ENCODE data around the gene OSBPL6. TPM values are rescaled to one million over a fixed set of nuclear protein-coding genes. Genes with fewer than 3 reads are reported as not detected.

OSBPL6 gene
- total RNA-seq, 1 experiment from 2014 or later: 18.3 TPM

GRCh38 chr2:178269438-178270224, 75.3 kb downstream of the OSBPL6 start:
- no peak for DNase-seq (ENCODE audit: low read depth)

GRCh38 chr2:178270338-178270737, 76.0 kb downstream of the OSBPL6 start:
- DNase-seq (ENCODE audit: low read depth): no peak

- DNase-seq (ENCODE audit: low read depth): no peak
Observed at GRCh38 chr2:178271094-178271493, 76.8 kb downstream of the OSBPL6 start.

GRCh38 chr2:178271629-178272333, 77.5 kb downstream of the OSBPL6 start:
- DNase-seq (ENCODE audit: low read depth): no peak

GRCh38 chr2:178273787-178274360, 79.6 kb downstream of the OSBPL6 start:
- no peak for DNase-seq (ENCODE audit: low read depth)

GRCh38 chr2:178275600-178275999, 81.3 kb downstream of the OSBPL6 start:
- no peak for DNase-seq (ENCODE audit: low read depth)

GRCh38 chr2:178277741-178278197, 83.5 kb downstream of the OSBPL6 start:
- no peak for DNase-seq (ENCODE audit: low read depth)

- DNase-seq (ENCODE audit: low read depth): peak; percentile 92
Observed at GRCh38 chr2:178279142-178279541, 84.8 kb downstream of the OSBPL6 start.

GRCh38 chr2:178279636-178280035, 85.3 kb downstream of the OSBPL6 start:
- DNase-seq (ENCODE audit: low read depth): no peak

- peak; percentile 41 for DNase-seq (ENCODE audit: low read depth)
Observed at GRCh38 chr2:178280244-178280852, 86.0 kb downstream of the OSBPL6 start.

GRCh38 chr2:178282075-178282815, 87.9 kb downstream of the OSBPL6 start:
- peak; percentile 66 for DNase-seq (ENCODE audit: low read depth)

- DNase-seq (ENCODE audit: low read depth): no peak
Observed at GRCh38 chr2:178283341-178283918, 89.1 kb downstream of the OSBPL6 start.

- no peak for DNase-seq (ENCODE audit: low read depth)
Observed at GRCh38 chr2:178284613-178285286, 90.4 kb downstream of the OSBPL6 start.

GRCh38 chr2:178285287-178285615, 90.9 kb downstream of the OSBPL6 start:
- no peak for DNase-seq (ENCODE audit: low read depth)

GRCh38 chr2:178286636-178287035, 92.3 kb downstream of the OSBPL6 start:
- no peak for DNase-seq (ENCODE audit: low read depth)

GRCh38 chr2:178287652-178288344, 93.5 kb downstream of the OSBPL6 start:
- DNase-seq (ENCODE audit: low read depth): no peak

GRCh38 chr2:178291703-178292102, 97.4 kb downstream of the OSBPL6 start:
- DNase-seq (ENCODE audit: low read depth): no peak

GRCh38 chr2:178292586-178292985, 98.3 kb downstream of the OSBPL6 start:
- DNase-seq (ENCODE audit: low read depth): no peak

- DNase-seq (ENCODE audit: low read depth): no peak
Observed at GRCh38 chr2:178295115-178295514, 100.8 kb downstream of the OSBPL6 start.

GRCh38 chr2:178295906-178296305, 101.6 kb downstream of the OSBPL6 start:
- no peak for DNase-seq (ENCODE audit: low read depth)
